ENCODE measurements around the gene HTR3A. TPM values are rescaled to one million over a fixed set of nuclear protein-coding genes. Genes with fewer than 3 reads are reported as not detected.

Gene HTR3A
- total RNA-seq, 2 experiments from 2014 or later = not detected

- H3K4me1 Mint-ChIP-seq = no peaks in the 10 kb centered on the region
- H3K27ac Mint-ChIP-seq = no peak overlapping the region
- intact Hi-C loops (cut with DNase I, micrococcal nuclease) = no loop called here
Observed at GRCh38 chr11:113997473-113997872, 22.6 kb downstream of the HTR3A start.

GRCh38 chr11:113998574-113998973 lies 23.7 kb downstream of the HTR3A start:
- Mint-ChIP-seq H3K9me3 (ENCODE audit: low read depth) (no peaks in the 10 kb centered on the region), H3K4me1 (no peaks in the 10 kb centered on the region), H3K27ac (no peak overlapping the region), H3K27me3 (peaks cover 4% of the 10 kb centered on the region), H3K36me3 (ENCODE audit: low read depth) (no peaks in the 10 kb centered on the region), H3K4me3 (no peak overlapping the region)
- ATAC-seq (no peak), DNase-seq (no peak)
- ChIA-PET POLR2A (no interaction called here), CTCF (interaction anchor here (2.0 kb wide), 1 partner anchor 263 kb away, joined by 12 read pairs; no protein-coding TSS in a partner anchor)
- intact Hi-C loops (cut with DNase I, micrococcal nuclease) = no loop called here

More at GRCh38 chr11:113997473-113997872, 22.6 kb downstream of the HTR3A start:
- no peaks in the 10 kb centered on the region for H3K9me3 Mint-ChIP-seq (ENCODE audit: low read depth)
- ATAC-seq (no peak), DNase-seq (no peak)
- ChIA-PET CTCF (interaction anchor here (0.6 to 1.0 kb wide), 2 partner anchors 8 to 264 kb away, joined by 3 read pairs; no protein-coding TSS in a partner anchor), POLR2A (no interaction called here)
- H3K27me3 Mint-ChIP-seq = peaks cover 4% of the 10 kb centered on the region
- H3K4me3 Mint-ChIP-seq = no peak overlapping the region
- no peaks in the 10 kb centered on the region for H3K36me3 Mint-ChIP-seq (ENCODE audit: low read depth)

GRCh38 chr11:114000526-114000925 lies 25.6 kb downstream of the HTR3A start:
- Mint-ChIP-seq H3K4me3 (no peak overlapping the region), H3K27me3 (peaks cover 2% of the 10 kb centered on the region), H3K9me3 (ENCODE audit: low read depth) (no peaks in the 10 kb centered on the region), H3K4me1 (no peaks in the 10 kb centered on the region), H3K36me3 (ENCODE audit: low read depth) (no peaks in the 10 kb centered on the region), H3K27ac (no peak overlapping the region)
- intact Hi-C loops (cut with DNase I, micrococcal nuclease) = no loop called here
- ChIA-PET POLR2A (no interaction called here), CTCF (interaction anchor here (0.6 to 1.3 kb wide), 2 partner anchors 262 to 429 kb away, joined by 3 to 5 read pairs; no protein-coding TSS in a partner anchor)
- DNase-seq (no peak), ATAC-seq (no peak)

GRCh38 chr11:114001416-114001815 lies 26.5 kb downstream of the HTR3A start:
- Mint-ChIP-seq H3K36me3 (ENCODE audit: low read depth) (no peaks in the 10 kb centered on the region), H3K4me1 (no peaks in the 10 kb centered on the region), H3K27ac (no peak overlapping the region), H3K9me3 (ENCODE audit: low read depth) (no peaks in the 10 kb centered on the region), H3K4me3 (no peak overlapping the region), H3K27me3 (peaks cover 2% of the 10 kb centered on the region)
- ATAC-seq (no peak), DNase-seq (no peak)
- CTCF ChIA-PET = interaction anchor here (1.0 to 1.3 kb wide), 2 partner anchors 259 to 261 kb away, joined by 5 read pairs; no protein-coding TSS in a partner anchor
- intact Hi-C loops (cut with DNase I, micrococcal nuclease) = no loop called here
- POLR2A ChIA-PET = no interaction called here

- no peak for ATAC-seq
Observed at GRCh38 chr11:114008331-114008730, 33.4 kb downstream of the HTR3A start.

GRCh38 chr11:114010931-114011330 lies 36.0 kb downstream of the HTR3A start:
- Mint-ChIP-seq H3K27ac (no peak overlapping the region), H3K9me3 (ENCODE audit: low read depth) (no peaks in the 10 kb centered on the region), H3K27me3 (peaks cover 7% of the 10 kb centered on the region), H3K4me3 (no peak overlapping the region), H3K4me1 (no peaks in the 10 kb centered on the region), H3K36me3 (ENCODE audit: low read depth) (no peaks in the 10 kb centered on the region)
- DNase-seq (no peak), ATAC-seq (no peak)
- POLR2A ChIA-PET = no interaction called here
- intact Hi-C loops (cut with DNase I, micrococcal nuclease) = no loop called here
- CTCF ChIA-PET = no interaction called here

More at GRCh38 chr11:114008331-114008730, 33.4 kb downstream of the HTR3A start:
- POLR2A ChIA-PET = interaction anchor here (0.6 kb wide), 1 partner anchor 299 kb away, joined by 4 read pairs; no protein-coding TSS in a partner anchor
- no peaks in the 10 kb centered on the region for H3K36me3 Mint-ChIP-seq (ENCODE audit: low read depth)
- DNase-seq = no peak
- no peaks in the 10 kb centered on the region for H3K4me1 Mint-ChIP-seq
- CTCF ChIA-PET = interaction anchor here (0.5 to 1.2 kb wide), 3 partner anchors 13 to 253 kb away, joined by 3 read pairs; no protein-coding TSS in a partner anchor
- peaks cover 7% of the 10 kb centered on the region for H3K27me3 Mint-ChIP-seq
- intact Hi-C loops (cut with DNase I, micrococcal nuclease) = no loop called here
- no peak overlapping the region for H3K27ac Mint-ChIP-seq
- H3K4me3 Mint-ChIP-seq = no peak overlapping the region
- no peaks in the 10 kb centered on the region for H3K9me3 Mint-ChIP-seq (ENCODE audit: low read depth)

GRCh38 chr11:114011443-114011842 lies 36.5 kb downstream of the HTR3A start:
- ATAC-seq (no peak), DNase-seq (no peak)
- ChIA-PET CTCF (interaction anchor here (2.0 kb wide), 1 partner anchor 250 kb away, joined by 6 read pairs; no protein-coding TSS in a partner anchor), POLR2A (no interaction called here)
- Mint-ChIP-seq H3K36me3 (ENCODE audit: low read depth) (no peaks in the 10 kb centered on the region), H3K9me3 (ENCODE audit: low read depth) (no peaks in the 10 kb centered on the region), H3K4me3 (no peak overlapping the region), H3K27me3 (peaks cover 7% of the 10 kb centered on the region), H3K4me1 (no peaks in the 10 kb centered on the region), H3K27ac (no peak overlapping the region)
- intact Hi-C loops (cut with DNase I, micrococcal nuclease) = no loop called here

- DNase-seq (no peak), ATAC-seq (no peak)
- Mint-ChIP-seq H3K9me3 (ENCODE audit: low read depth) (no peaks in the 10 kb centered on the region), H3K27ac (no peak overlapping the region), H3K4me3 (no peak overlapping the region), H3K36me3 (ENCODE audit: low read depth) (no peaks in the 10 kb centered on the region), H3K27me3 (peaks cover 7% of the 10 kb centered on the region), H3K4me1 (no peaks in the 10 kb centered on the region)
- intact Hi-C loops (cut with DNase I, micrococcal nuclease) = no loop called here
- POLR2A ChIA-PET = no interaction called here
- CTCF ChIA-PET = interaction anchor here (0.6 to 0.9 kb wide), 3 partner anchors 20 to 247 kb away, joined by 3 read pairs; no protein-coding TSS in a partner anchor
Observed at GRCh38 chr11:114015117-114015516, 40.2 kb downstream of the HTR3A start.

GRCh38 chr11:114016986-114017385 lies 42.1 kb downstream of the HTR3A start:
- H3K4me3 Mint-ChIP-seq = no peak overlapping the region
- no peak for ATAC-seq

GRCh38 chr11:114017723-114018122 lies 42.8 kb downstream of the HTR3A start:
- Mint-ChIP-seq H3K9me3 (ENCODE audit: low read depth) (no peaks in the 10 kb centered on the region), H3K4me1 (no peaks in the 10 kb centered on the region), H3K4me3 (no peak overlapping the region), H3K36me3 (ENCODE audit: low read depth) (no peaks in the 10 kb centered on the region), H3K27me3 (peaks cover 2% of the 10 kb centered on the region), H3K27ac (no peak overlapping the region)
- POLR2A ChIA-PET = no interaction called here
- no peak for ATAC-seq
- no peak for DNase-seq
- intact Hi-C loops (cut with DNase I, micrococcal nuclease) = no loop called here
- CTCF ChIA-PET = interaction anchor here (0.7 to 1.1 kb wide), 2 partner anchors 36 to 244 kb away, joined by 4 read pairs; no protein-coding TSS in a partner anchor

More at GRCh38 chr11:114016986-114017385, 42.1 kb downstream of the HTR3A start:
- Mint-ChIP-seq H3K4me1 (no peaks in the 10 kb centered on the region), H3K9me3 (ENCODE audit: low read depth) (no peaks in the 10 kb centered on the region), H3K36me3 (ENCODE audit: low read depth) (no peaks in the 10 kb centered on the region), H3K27ac (no peak overlapping the region), H3K27me3 (peaks cover 7% of the 10 kb centered on the region)
- intact Hi-C loops (cut with DNase I, micrococcal nuclease) = no loop called here
- DNase-seq = no peak
- POLR2A ChIA-PET = no interaction called here
- CTCF ChIA-PET = no interaction called here

GRCh38 chr11:114019046-114019445 lies 44.1 kb downstream of the HTR3A start:
- ATAC-seq (no peak), DNase-seq (no peak)
- Mint-ChIP-seq H3K27me3 (no peaks in the 10 kb centered on the region), H3K27ac (no peak overlapping the region), H3K36me3 (ENCODE audit: low read depth) (no peaks in the 10 kb centered on the region), H3K4me1 (no peaks in the 10 kb centered on the region), H3K9me3 (ENCODE audit: low read depth) (no peaks in the 10 kb centered on the region), H3K4me3 (no peak overlapping the region)
- CTCF ChIA-PET = interaction anchor here (1.0 kb wide), 1 partner anchor 17 kb away, joined by 3 read pairs; no protein-coding TSS in a partner anchor
- POLR2A ChIA-PET = no interaction called here
- intact Hi-C loops (cut with DNase I, micrococcal nuclease) = no loop called here

GRCh38 chr11:114019574-114019973 lies 44.7 kb downstream of the HTR3A start:
- Mint-ChIP-seq H3K27me3 (no peaks in the 10 kb centered on the region), H3K4me3 (no peak overlapping the region), H3K36me3 (ENCODE audit: low read depth) (no peaks in the 10 kb centered on the region), H3K4me1 (no peaks in the 10 kb centered on the region), H3K27ac (no peak overlapping the region), H3K9me3 (ENCODE audit: low read depth) (no peaks in the 10 kb centered on the region)
- intact Hi-C loops (cut with DNase I, micrococcal nuclease) = no loop called here
- no peak for DNase-seq
- no peak for ATAC-seq
- CTCF ChIA-PET = interaction anchor here (1.0 kb wide), 1 partner anchor 16 kb away, joined by 3 read pairs; no protein-coding TSS in a partner anchor
- POLR2A ChIA-PET = no interaction called here
